ENCODE measurements around the gene PIBF1. TPM values are rescaled to one million over a fixed set of nuclear protein-coding genes. Genes with fewer than 3 reads are reported as not detected.
"Not testable (repeated sequence)": the region's sequence is repeated elsewhere in the genome, so short reads cannot be mapped to it uniquely, and the experiment has no call there.

Gene PIBF1
- total RNA-seq, 1 donor from 2014 or later: 26.4 TPM

- no peak for DNase-seq
These were observed 149.4 kb downstream of the PIBF1 start for GRCh38 chr13:72931311-72931710.

GRCh38 chr13:72932250-72932649 is 150.3 kb downstream of the PIBF1 start:
- no peak for DNase-seq

DNA sequence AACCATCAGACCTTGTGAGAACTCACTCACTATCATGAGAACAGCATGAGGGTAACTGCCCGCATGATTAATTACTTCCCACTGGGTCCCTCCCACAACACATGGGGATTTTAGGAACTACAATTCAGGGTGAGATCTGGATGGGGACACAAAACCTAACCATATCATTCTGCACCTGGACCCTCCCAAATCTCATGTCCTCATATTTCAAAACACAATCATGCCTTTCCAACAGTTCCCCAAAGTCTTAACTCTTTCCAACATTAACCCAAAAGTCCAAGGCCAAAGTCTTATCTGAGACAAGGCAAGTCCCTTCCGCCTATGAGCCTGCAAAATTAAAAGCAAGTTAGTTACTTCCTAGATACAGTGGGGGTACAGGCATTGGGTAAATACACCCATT is 164.3 kb downstream of the PIBF1 start:
- not testable (repeated sequence) for DNase-seq

- DNase-seq: no peak
These were observed 170.7 kb downstream of the PIBF1 start for GRCh38 chr13:72952529-72953141.

DNA sequence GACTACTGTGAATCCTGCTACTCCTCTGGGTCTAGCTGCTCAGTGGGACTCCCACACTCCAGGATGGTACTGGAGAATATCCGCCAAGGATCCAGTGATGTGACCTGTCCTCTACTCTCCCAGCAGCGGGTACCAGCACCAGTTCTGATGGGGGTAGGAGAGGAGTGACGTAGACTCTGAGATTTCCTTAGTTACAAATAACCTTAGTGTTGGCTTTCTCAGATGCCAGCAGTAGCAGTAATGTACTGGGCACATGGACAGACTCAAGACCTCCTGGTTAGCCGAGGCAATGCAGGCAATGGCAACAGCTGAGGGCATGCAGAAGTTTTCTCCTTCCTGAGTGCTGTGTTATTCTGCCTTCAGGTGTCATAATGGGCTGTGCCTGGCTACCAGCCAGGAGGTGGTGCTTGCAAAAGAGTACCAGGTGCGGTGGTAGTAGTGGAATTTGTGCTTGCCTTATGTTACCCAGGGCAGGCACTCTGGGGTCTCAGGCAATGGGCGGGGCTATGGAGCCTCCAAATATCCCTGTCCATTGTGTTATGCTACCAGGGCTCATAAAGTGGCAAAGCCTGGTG is 171.5 kb downstream of the PIBF1 start:
- DNase-seq: no peak

DNA sequence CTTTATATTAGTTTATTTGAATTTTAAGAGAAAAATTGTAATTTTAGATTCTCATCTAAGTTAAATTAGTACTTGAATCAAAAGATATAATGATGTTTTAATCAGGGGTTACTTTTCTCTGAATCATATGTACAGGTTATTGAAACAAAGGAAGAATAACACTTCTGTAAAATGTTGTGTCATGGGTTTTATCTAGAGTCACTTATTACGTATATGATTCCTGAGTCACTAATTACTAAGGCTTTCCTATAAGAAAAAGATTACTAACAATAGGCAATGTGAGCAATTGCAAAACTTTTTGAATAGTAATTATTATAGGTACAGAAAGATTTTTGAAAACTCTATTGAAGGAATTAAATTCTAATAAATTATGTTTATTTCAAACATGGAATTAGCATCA is 177.7 kb downstream of the PIBF1 start:
- DNase-seq: peak; percentile 26

DNA sequence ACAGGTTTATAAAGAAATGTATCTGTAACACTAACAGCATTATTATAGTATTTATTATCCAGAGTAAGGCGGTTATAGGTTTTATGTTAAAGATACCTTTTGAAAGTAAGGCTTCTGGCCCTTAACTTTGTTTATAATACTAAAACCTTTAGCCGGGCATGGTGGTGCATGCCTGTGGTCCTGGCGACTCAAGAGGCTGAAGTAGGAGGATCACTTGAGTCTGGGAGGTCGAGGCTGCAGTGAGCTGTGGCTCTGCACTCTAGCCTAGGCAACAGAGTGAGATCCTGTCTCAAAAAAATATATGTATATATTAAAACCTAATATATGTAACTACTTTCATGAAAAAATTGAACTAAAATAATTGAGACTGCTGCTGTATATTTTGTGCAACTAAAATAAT is 178.2 kb downstream of the PIBF1 start:
- DNase-seq: no peak

DNA sequence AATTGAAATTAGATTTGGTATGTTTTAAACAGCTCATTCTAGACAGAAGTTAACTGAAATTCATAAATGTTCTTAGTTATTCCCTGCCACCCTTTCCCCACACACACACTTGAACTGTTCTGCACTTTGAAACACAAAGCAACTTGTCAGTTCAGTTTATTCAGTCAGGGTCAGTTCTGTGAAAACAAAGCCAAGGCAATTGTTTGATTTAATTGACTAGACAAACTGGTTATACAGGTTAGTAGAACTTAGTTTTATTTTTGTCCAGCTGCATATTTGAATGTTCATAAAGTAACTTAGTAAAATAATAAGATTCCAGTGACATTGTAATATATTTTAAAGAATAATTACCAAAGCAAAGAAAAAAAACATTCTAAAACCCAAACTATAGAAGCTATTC is 178.6 kb downstream of the PIBF1 start:
- DNase-seq: no peak

- no peak for DNase-seq
These were observed 181.8 kb downstream of the PIBF1 start for GRCh38 chr13:72963762-72964161.

DNA sequence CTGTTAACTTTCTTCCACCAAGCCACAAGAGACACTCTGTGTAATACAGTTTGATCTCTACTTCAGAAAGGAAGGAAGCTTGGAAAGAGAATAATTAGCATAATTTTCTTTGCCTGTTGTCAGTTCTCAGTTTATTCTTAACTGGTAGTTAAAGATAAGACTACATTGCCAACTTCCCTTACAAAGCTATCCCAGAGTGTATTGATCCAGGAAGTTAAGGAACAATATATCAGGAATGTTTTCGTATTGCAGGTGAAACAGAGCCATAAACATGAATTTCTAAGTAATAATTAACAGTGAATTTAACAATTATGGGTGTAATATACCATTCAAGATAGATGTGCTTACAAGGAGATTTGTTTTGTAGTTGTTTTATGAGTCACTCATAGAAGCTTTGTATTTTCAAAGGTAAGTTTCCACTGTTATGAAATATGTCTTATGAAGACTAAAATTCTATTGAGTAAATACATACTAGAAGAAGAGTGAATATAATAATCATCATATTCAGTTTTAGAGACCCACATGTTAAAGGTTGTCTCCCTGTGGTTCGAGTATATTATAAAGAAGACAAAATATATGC is 188.5 kb downstream of the PIBF1 start:
- DNase-seq: no peak

- DNase-seq: no peak
These were observed 189.0 kb downstream of the PIBF1 start for GRCh38 chr13:72970956-72971355.

GRCh38 chr13:72973234-72973633 is 191.3 kb downstream of the PIBF1 start:
- no peak for DNase-seq

- no peak for DNase-seq
These were observed 201.3 kb downstream of the PIBF1 start for GRCh38 chr13:72983085-72983768.

- no peak for DNase-seq
These were observed 203.7 kb downstream of the PIBF1 start for GRCh38 chr13:72985610-72986009.

GRCh38 chr13:72986197-72986596 is 204.3 kb downstream of the PIBF1 start:
- DNase-seq: no peak

DNA sequence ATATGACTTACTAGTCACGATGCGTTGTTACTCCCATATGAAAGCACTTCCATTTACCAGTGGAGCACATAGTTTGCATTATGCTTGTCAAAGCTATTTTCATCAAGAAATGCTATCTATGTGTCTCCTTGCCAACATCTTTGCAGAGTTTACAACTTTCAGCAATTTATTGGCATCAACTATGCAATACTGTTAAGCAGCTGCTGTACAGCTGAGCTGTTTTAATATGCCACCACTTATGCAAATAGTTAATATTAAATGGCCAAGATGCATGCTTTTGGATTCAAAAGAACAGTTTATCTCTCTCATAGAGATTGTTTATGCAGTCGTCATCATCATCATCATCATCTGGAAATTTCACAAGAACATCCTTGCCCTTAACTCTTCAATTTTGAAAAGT is 209.0 kb downstream of the PIBF1 start:
- DNase-seq: no peak

- no peak for DNase-seq
These were observed 216.1 kb downstream of the PIBF1 start for GRCh38 chr13:72998012-72998411.

GRCh38 chr13:73000027-73000674 is 218.2 kb downstream of the PIBF1 start:
- DNase-seq: peak; percentile 75

GRCh38 chr13:73001971-73002370 is 220.0 kb downstream of the PIBF1 start:
- no peak for DNase-seq

DNA sequence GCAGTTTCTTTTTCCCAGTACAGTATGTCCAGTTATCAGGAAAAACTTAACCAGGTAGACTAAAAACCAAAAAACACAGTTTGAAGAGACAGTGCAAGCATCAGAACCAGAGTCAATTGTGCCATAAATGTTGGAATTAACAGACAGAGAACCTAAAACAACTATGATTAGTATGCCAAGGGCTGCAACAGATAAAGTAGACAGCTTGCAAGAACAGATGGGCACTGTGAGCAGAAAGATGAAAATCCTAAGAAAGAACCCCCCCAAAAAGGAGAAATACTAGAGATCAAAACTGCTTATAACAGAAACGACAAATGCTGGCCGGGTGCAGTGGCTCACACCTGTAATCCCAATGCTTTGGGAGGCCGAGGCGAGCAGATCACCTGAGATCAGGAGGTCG is 229.8 kb downstream of the PIBF1 start:
- DNase-seq: no peak

DNA sequence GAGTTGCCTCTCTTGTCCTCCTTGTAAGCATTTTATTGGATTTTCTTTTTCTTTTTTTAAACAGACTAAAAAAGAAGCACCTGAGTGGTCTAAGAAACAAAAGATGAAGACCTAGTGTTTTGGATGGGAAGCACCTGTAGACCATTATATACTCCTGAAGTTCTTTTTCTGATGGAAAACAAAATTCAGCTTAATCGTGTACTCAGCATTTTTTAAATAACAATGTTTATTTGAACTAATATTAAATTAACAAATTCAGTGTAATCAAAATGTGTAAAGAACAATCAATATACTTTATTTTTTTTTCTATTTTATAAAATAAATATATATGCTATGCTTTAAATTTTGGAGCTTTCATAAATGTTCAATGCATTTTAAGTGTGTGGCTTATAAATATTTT is 233.9 kb downstream of the PIBF1 start:
- DNase-seq: no peak

- DNase-seq: no peak
These were observed 236.4 kb downstream of the PIBF1 start for GRCh38 chr13:73018336-73018735.

DNA sequence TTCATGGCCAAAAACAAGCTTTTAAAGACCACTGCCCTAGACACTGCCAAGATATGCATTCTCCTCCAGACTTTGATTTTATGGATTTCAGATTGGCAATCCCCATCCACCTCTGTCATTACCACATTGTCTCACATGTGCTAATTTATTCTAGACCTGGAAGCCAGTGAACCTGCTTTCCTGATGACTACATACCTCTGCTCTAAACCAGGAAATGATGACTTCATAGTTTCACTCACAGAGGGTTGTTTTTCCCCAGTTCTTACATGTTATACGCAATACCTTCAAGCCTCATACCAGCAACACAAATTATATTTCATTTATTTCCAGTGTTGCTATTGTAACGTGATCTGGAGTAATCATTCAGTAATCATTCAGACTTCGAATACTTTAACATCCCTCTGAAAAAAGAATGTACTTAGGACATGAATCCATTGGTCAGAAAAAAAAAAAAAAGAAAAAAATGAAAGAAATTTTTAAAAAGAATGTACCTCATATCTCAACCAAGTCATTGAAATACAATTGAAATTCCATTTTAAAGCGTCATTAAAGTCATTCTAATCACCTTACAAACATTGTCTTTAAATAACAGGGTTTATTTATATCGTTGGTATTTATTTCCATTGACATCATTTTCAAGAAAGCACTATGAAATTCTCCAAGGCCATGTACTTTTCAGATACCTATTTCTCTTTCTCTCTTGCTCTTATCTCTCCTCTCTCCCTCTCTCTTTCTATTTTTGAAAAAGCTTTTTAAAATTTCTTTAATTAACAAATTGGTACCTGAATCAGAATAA is 243.5 kb downstream of the PIBF1 start:
- peak; percentile 44 for DNase-seq

Measured in dermis blood vessel endothelial cell (primary cell).